Fibroblast of mammary gland (primary cell): ENCODE measurements around the gene DHX15.

Source experiments
- DNase-seq: peaks from one replicate; pipeline ENCODE4 v3.0.0-alpha.2; 2010; ENCODE audit warnings: low read depth
- H3K4me3 ChIP-seq: 2 replicates; pipeline ENCODE4 v1.5.1; 2011; ENCODE audit warnings: low read depth, mild to moderate bottlenecking, low read length, moderate library complexity; ENCODE audit not compliant: control insufficient read depth
- TF ChIP-seq, protein P1 (sequence below): conservative IDR thresholded peaks from 2 replicates; pipeline ENCODE4 v1.5.1; 2011; ENCODE audit warnings: low read depth, low read length, inconsistent platforms; ENCODE audit not compliant: control insufficient read depth, insufficient read depth

DHX15 gene

GRCh38 chr4:24497221-24497620, 87.1 kb downstream of the DHX15 start:
- no peak overlapping the region for H3K4me3 ChIP-seq
- TF ChIP-seq, protein P1, sequence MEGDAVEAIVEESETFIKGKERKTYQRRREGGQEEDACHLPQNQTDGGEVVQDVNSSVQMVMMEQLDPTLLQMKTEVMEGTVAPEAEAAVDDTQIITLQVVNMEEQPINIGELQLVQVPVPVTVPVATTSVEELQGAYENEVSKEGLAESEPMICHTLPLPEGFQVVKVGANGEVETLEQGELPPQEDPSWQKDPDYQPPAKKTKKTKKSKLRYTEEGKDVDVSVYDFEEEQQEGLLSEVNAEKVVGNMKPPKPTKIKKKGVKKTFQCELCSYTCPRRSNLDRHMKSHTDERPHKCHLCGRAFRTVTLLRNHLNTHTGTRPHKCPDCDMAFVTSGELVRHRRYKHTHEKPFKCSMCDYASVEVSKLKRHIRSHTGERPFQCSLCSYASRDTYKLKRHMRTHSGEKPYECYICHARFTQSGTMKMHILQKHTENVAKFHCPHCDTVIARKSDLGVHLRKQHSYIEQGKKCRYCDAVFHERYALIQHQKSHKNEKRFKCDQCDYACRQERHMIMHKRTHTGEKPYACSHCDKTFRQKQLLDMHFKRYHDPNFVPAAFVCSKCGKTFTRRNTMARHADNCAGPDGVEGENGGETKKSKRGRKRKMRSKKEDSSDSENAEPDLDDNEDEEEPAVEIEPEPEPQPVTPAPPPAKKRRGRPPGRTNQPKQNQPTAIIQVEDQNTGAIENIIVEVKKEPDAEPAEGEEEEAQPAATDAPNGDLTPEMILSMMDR = no peak
- DNase-seq = peak; percentile 57

DNA sequence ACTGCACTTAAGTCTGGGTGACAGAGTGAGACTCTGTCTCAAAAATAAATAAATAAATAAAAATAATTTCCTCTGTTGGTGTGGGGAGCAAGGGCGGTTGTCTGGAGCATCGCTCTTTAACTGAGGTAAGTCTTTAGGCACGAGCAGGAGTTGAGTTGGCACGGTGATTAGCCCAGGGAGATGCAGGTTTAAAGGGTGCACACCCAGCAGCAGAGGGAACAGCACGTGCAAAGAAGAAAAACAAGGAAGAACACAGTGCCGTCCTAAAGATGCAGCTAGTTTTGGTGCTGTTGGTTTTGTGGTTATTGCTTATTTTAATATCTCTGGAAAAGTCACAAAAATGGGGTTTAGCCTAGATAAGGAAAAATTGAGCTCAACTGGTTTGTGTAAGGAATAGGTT, 87.8 kb downstream of the DHX15 start:
- DNase-seq = no peak
- TF ChIP-seq, protein P1 = no peak

GRCh38 chr4:24495388-24495787, 89.0 kb downstream of the DHX15 start:
- TF ChIP-seq, protein P1 = no peak
- no peak for DNase-seq
- H3K4me3 ChIP-seq = no peak overlapping the region

More for the DNA sequence above, 87.8 kb downstream of the DHX15 start:
- no peak overlapping the region for H3K4me3 ChIP-seq

DNA sequence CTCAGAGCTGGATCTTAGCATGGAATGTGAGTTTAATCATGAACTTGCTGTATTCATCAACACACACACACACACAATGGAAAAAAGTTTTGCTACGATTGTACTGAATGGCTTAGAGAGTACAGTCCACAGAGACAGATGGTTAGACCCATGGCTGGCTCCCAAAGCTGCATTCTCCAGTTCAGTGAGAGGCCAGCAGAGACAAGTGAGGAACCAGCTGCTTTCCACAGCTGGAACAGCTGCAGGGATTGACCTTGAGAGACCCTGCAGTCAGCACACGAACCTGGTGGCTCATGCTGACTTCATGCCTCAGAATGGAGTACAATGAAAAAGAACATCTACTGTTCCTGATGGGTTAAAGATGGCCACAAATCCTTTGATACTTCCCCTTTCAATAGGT, 94.5 kb downstream of the DHX15 start:
- H3K4me3 ChIP-seq = no peak overlapping the region
- TF ChIP-seq, protein P1 = no peak
- DNase-seq = peak; percentile 59

- TF ChIP-seq, protein P1 = peak; percentile 94
- H3K4me3 ChIP-seq = no peak overlapping the region
- DNase-seq = peak; percentile 69
These were observed 95.8 kb downstream of the DHX15 start for GRCh38 chr4:24488399-24489164.

DNA sequence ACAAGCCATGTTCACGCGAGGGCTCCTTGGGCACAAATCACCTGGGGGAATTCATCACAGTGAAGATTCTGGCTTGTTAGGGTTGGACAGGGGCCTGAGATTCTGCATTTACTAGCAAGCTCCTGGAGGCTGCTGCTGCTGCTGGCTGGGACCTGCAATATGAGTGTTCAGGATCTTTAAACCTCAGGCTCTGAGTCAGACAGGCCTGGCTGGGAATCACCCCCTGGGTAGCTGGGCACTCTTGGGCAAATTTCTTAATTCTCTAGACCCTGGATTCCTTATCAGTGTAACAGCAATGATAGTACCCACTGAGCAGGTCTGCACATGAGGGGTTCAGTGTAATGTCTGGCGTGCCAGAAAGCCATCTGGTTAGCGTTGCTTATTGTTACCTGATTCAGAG, 101.5 kb downstream of the DHX15 start:
- TF ChIP-seq, protein P1 = no peak
- peak; percentile 14 for DNase-seq

More for the DNA sequence above, 101.5 kb downstream of the DHX15 start:
- no peak overlapping the region for H3K4me3 ChIP-seq
